HG03460 (cell line): ENCODE measurements around the gene PHLDA2.
"Not testable (repeated sequence)": the region's sequence is repeated elsewhere in the genome, so short reads cannot be mapped to it uniquely, and the experiment has no call there.

Experiments
- ATAC-seq: cut with Tn5 transposase; IDR thresholded peaks from one replicate; pipeline ENCODE4 v1.9.1; 2021; ENCODE audit not compliant: unreplicated experiment

PHLDA2 gene

GRCh38 chr11:2915473-2915872 is 13.7 kb downstream of the PHLDA2 start:
- ATAC-seq: no peak

GRCh38 chr11:2914455-2915195 is 14.6 kb downstream of the PHLDA2 start:
- ATAC-seq: no peak

- ATAC-seq: no peak
Measured at GRCh38 chr11:2913776-2914175, 15.4 kb downstream of the PHLDA2 start.

- no peak for ATAC-seq
Measured at GRCh38 chr11:2913019-2913431, 16.2 kb downstream of the PHLDA2 start.

DNA sequence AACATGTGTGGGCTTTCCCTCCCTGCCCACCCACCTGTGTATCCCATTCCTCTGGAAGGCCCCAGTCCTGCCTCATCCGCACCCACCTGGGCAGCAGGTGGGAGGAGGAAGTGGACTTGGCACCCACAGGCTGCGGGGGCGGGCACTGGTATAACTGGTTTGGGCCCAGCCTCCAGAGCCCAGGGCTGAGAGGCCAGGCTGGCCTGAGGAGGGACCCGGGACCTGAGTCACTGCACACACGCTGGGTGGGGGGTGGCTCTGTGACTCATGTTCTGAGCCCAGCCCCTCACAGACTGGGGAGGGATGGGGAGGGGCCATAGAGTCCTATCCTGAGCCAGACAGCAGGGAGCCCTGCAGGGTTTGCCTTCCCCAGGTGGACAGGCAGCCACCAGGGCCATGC is 16.7 kb downstream of the PHLDA2 start:
- ATAC-seq: no peak

GRCh38 chr11:2911785-2912391 is 17.3 kb downstream of the PHLDA2 start:
- ATAC-seq: no peak

GRCh38 chr11:2911088-2911784 is 18.0 kb downstream of the PHLDA2 start:
- ATAC-seq: no peak

- ATAC-seq: no peak
Measured at GRCh38 chr11:2910401-2910955, 18.7 kb downstream of the PHLDA2 start.

DNA sequence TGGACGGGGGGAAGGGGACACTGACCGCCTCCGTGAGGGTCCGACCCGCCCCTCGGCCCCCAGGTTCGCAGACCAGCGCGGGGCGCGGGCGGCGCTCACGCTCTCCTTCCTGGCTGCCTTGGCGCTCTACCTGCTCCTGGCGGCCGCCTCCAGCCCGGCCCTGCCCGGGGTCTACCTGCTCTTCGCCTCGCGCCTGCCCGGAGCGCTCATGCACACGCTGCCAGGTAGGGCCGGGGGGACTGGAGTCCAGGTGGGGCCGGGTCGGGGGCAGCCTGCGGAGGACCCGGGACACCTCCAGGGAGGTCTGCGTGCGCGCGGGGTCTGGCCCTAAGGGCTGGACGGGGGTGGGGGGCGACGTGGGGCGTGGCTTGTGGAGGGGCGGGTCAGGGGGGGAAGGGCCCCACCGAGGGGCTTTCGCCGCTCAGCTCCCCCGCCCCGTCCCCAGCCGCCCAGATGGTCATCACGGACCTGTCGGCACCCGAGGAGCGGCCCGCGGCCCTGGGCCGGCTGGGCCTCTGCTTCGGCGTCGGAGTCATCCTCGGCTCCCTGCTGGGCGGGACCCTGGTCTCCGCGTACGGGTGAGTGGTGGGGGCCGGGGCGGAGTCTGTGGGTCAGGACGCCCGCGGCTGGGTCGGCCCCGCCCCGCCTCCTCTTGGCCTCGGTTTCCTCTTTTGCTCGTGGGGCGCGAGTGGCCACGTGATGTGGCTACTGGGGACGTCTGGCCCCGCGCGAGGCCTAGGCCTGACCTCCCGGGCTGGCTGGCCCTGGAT is 19.9 kb downstream of the PHLDA2 start:
- no peak for ATAC-seq

DNA sequence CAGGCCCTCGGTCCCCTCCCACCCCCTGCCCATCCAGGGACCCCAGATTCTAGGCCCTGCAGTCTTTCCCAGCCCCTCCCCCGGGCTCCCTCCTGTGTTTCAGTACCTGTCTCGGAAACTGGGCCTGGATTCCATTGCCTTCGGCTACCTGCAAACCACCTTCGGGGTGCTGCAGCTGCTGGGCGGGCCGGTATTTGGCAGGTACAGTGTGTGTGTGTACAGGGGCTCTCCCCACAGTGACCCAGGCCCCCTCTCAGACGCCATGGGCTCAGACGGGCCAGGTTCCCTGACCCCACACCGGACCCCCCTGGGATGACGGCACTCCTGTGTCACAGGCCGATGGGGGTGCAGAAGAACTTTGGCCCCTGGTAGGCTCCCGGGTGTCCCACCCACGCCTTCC is 21.1 kb downstream of the PHLDA2 start:
- ATAC-seq: no peak

GRCh38 chr11:2905299-2905698 is 23.9 kb downstream of the PHLDA2 start:
- not testable (repeated sequence) for ATAC-seq

DNA sequence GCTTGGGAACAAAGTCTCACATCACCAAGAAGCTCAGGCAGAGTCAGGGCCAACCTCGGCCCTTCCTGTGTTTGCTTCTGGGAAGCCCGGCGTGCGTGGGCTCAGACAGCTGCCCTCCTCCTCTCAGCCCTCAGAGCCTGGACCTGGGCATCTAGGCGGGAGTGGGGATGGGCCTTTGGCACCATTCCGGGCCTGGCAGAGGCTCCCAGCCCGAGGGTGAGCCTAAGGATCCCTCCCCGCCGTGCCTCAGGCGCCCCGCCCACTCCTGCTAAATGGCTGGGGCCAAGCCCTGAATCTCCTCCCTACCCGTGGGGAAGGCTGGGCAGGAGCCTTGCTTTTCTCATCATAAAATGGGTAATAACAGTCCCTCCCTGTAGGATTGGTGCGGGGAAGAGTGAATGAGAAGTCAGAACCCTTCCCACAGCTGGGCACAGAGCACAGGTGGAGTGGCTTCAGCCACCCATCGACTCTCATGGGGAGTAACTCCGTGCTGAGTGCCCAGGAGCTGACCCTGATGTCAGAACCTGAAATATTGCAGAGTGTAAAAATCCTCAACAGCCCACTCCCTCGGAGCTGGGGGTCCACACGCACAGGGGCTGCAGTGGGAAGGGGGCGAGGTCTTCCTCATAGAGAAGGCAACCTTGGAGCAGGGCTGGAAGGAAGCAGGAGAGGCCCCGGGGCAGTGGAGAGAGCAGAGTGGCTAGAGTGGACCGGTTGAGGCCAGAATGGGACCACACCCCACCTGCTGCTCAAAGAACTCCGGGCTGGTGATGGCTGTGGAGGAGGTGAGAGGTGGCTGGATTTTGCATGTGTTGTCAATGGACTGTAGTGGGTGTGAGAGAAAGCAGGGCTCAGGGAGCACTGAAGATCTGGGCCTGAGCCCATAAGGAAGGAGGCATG is 24.8 kb downstream of the PHLDA2 start:
- no peak for ATAC-seq

GRCh38 chr11:2903672-2904011 is 25.6 kb downstream of the PHLDA2 start:
- no peak for ATAC-seq

GRCh38 chr11:2902784-2903671 is 26.2 kb downstream of the PHLDA2 start:
- ATAC-seq: peak; percentile 6

DNA sequence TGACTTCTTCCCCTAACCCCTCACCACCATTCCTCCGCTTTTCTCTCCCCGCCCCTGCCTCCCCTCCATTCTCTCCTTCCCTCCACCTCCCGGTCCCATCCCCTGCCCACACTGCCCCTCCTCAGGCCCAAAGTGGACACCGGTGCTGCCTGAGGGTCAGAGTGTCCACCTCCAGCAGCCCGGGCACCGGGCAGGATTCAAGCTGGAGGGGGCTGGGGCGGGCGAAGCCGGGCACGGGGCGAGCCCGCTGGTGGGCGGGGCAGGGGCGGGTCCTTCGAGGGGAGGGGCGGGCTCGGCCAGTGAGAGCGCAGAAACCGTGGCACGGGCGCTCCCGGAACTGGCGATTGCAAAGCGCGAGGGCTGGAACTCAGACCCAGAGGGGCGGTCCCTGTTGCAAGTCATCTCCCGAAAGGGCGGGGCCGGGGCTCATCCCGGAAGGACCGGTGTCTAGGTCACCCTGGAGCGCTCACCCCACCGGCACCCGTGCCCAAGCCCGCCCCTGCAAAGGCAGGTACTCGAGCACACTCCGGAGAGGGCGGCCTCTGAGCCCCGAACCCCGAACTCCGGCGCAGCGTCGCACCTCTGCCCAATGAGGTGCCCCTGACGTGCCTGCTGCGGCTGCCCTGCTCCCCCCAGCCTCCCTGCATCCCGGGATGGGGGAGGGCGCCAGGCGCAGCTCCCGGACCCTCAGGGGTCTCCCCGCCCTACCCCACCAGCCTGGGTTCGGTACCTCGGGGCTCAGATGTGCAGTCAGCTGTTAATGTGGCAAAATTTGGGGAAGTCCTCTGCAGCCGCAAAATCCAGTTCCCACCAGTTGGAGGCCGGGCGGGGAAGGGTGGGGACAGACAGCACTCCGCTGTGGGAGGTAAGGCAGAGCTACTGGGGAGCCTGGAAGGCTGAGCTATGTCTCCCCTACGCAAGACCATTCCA is 27.1 kb downstream of the PHLDA2 start:
- ATAC-seq: peak; percentile 90

GRCh38 chr11:2901196-2901796 is 27.9 kb downstream of the PHLDA2 start:
- no peak for ATAC-seq

GRCh38 chr11:2899080-2899783 is 30.0 kb downstream of the PHLDA2 start:
- no peak for ATAC-seq
